ENCODE data around the gene ANKRD55. TPM values are rescaled to one million over a fixed set of nuclear protein-coding genes. Genes with fewer than 3 reads are reported as not detected.
A peak's percentile ranks its signal among the peaks of the same experiment; 100 is the strongest.

Gene ANKRD55
- total and polyA plus RNA-seq, 2 donors (not counting 3 experiments of a cell fraction or from before 2014, with no cell fraction given): 1.4 to 2.1 TPM

GRCh38 chr5:56170557-56170956 is 62.6 kb downstream of the ANKRD55 start:
- Histone ChIP-seq H3K27ac (ENCODE audit: insufficient read depth, low read depth, low read length) (peak overlapping the region; percentile 96), H3K4me2 (ENCODE audit: insufficient read depth, low read length) (no peak overlapping the region), H3K27me3 (ENCODE audit: control insufficient read depth in 2 of 2, insufficient read depth in 2 of 2, low read length in 2 of 2) (no peaks in the 10 kb centered on the region), H3K79me2 (ENCODE audit: control insufficient read depth, insufficient read depth, low read length) (no peaks in the 10 kb centered on the region), H2AFZ (ENCODE audit: low read depth, low read length) (peak overlapping the region; percentile 39), H3K9me3 (replicated peaks; ENCODE audit: control insufficient read depth, insufficient read depth, low read length) (no peaks in the 10 kb centered on the region), H3K36me3 (ENCODE audit: control insufficient read depth in 2 of 2, extremely low read depth in 1 of 2, insufficient read depth in 2 of 2, low read length in 2 of 2) (no peaks in the 10 kb centered on the region), H3K4me1 (ENCODE audit: control insufficient read depth, extremely low read depth, insufficient read depth, low read length) (peaks cover 51% of the 10 kb centered on the region), H3K9ac (replicated peaks; ENCODE audit: extremely low read depth, insufficient read depth, low read length) (no peak overlapping the region), H3K4me3 (replicated peaks in 1 of 3; ENCODE audit: insufficient read depth in 1 of 3, low read depth in 1 of 3, low read length in 3 of 3) (no peak overlapping the region), H3K9me1 (replicated peaks; ENCODE audit: control insufficient read depth, extremely low read depth, insufficient read depth, low read length) (no peaks in the 10 kb centered on the region), H4K20me1 (replicated peaks; ENCODE audit: control insufficient read depth, extremely low read depth, insufficient read depth, low read length) (no peaks in the 10 kb centered on the region)
- ChIA-PET CTCF (interaction anchor here (1.3 to 2.1 kb wide), 3 partner anchors 30 to 179 kb away, joined by 3 to 4 read pairs (median 4); no protein-coding TSS in a partner anchor), POLR2A (no interaction called here)
- no peak for FAIRE-seq
- dilution Hi-C loops (cut with MboI; ENCODE audit: extremely low pct_ligation_motif_present, low sequenced_read_pairs): no loop called here
- peak; percentile 77 for DNase-seq (ENCODE audit: low read depth, low spot score)
- intact Hi-C loops (cut with micrococcal nuclease): loop anchor here (1.0 kb wide), 1 partner anchor 13 kb away; no protein-coding TSS in a partner anchor
- BruUV-seq (replicated peaks): no TSS peak
- no peak for TF ChIP-seq GATA2 (IDR thresholded peaks at IDR 0.05; ENCODE audit: insufficient read depth, insufficient read length, low read depth, low read length)
- no peak for TF ChIP-seq POLR2A (IDR thresholded peaks at IDR 0.05; ENCODE audit: low read depth, low read length)
- no peak for TF ChIP-seq MYC (IDR thresholded peaks at IDR 0.05; ENCODE audit: low read depth, low read length)

- CTCF ChIA-PET: interaction anchor here (1.3 to 2.1 kb wide), 3 partner anchors 30 to 178 kb away, joined by 3 to 4 read pairs (median 4); no protein-coding TSS in a partner anchor
- no peaks in the 10 kb centered on the region for H3K9me3 ChIP-seq (replicated peaks; ENCODE audit: control insufficient read depth, insufficient read depth, low read length)
- peak overlapping the region; percentile 32 for H3K4me2 ChIP-seq (ENCODE audit: insufficient read depth, low read length)
- no TSS peak for BruUV-seq (replicated peaks)
- H3K9ac ChIP-seq (replicated peaks; ENCODE audit: extremely low read depth, insufficient read depth, low read length): peak overlapping the region; percentile 66
- POLR2A ChIA-PET: no interaction called here
- no peak overlapping the region for H2AFZ ChIP-seq (ENCODE audit: low read depth, low read length)
- TF ChIP-seq FOS (IDR thresholded peaks at IDR 0.05; ENCODE audit: borderline replicate concordance, insufficient read depth, low read length) (no peak), POLR2A (IDR thresholded peaks at IDR 0.05; ENCODE audit: low read depth, low read length) (peak; percentile 30)
- DNase-seq (ENCODE audit: low read depth, low spot score) (no peak), FAIRE-seq (no peak)
- dilution Hi-C loops (cut with MboI; ENCODE audit: extremely low pct_ligation_motif_present, low sequenced_read_pairs): no loop called here
- H3K27me3 ChIP-seq (ENCODE audit: control insufficient read depth in 2 of 2, insufficient read depth in 2 of 2, low read length in 2 of 2): no peaks in the 10 kb centered on the region
- H3K36me3 ChIP-seq (ENCODE audit: control insufficient read depth in 2 of 2, extremely low read depth in 1 of 2, insufficient read depth in 2 of 2, low read length in 2 of 2): no peaks in the 10 kb centered on the region
- peak overlapping the region; percentile 96 for H3K27ac ChIP-seq (ENCODE audit: insufficient read depth, low read depth, low read length)
- H3K79me2 ChIP-seq (ENCODE audit: control insufficient read depth, insufficient read depth, low read length): no peaks in the 10 kb centered on the region
- H3K4me3 ChIP-seq (replicated peaks in 1 of 3; ENCODE audit: insufficient read depth in 1 of 3, low read depth in 1 of 3, low read length in 3 of 3): no peak overlapping the region
- intact Hi-C loops (cut with micrococcal nuclease): loop anchor here (1.0 kb wide), 3 partner anchors 13 to 47 kb away; no protein-coding TSS in a partner anchor
- no peaks in the 10 kb centered on the region for H3K9me1 ChIP-seq (replicated peaks; ENCODE audit: control insufficient read depth, extremely low read depth, insufficient read depth, low read length)
- peaks cover 45% of the 10 kb centered on the region for H3K4me1 ChIP-seq (ENCODE audit: control insufficient read depth, extremely low read depth, insufficient read depth, low read length)
- H4K20me1 ChIP-seq (replicated peaks; ENCODE audit: control insufficient read depth, extremely low read depth, insufficient read depth, low read length): no peaks in the 10 kb centered on the region
These were observed 63.2 kb downstream of the ANKRD55 start for GRCh38 chr5:56169949-56170348.

Measured in endothelial cell of umbilical vein (primary cell).